HG03060 (cell line): Measurements from ENCODE around the gene ERI3.

ENCODE experiments used
- ATAC-seq: cut with Tn5 transposase; IDR thresholded peaks from one replicate; pipeline ENCODE4 v1.9.1; 2021; ENCODE audit warnings: low read depth, moderate number of reproducible peaks; ENCODE audit not compliant: unreplicated experiment

ERI3 gene

GRCh38 chr1:44239961-44240371 is 115.1 kb downstream of the ERI3 start:
- ATAC-seq, result no peak

GRCh38 chr1:44239331-44239960 is 115.6 kb downstream of the ERI3 start:
- ATAC-seq, result no peak

- no peak for ATAC-seq
Measured at GRCh38 chr1:44238660-44239059, 116.4 kb downstream of the ERI3 start.

- ATAC-seq, result no peak
Measured at GRCh38 chr1:44237721-44238457, 117.2 kb downstream of the ERI3 start.

GRCh38 chr1:44236490-44237272 is 118.4 kb downstream of the ERI3 start:
- no peak for ATAC-seq

- no peak for ATAC-seq
Measured at GRCh38 chr1:44235808-44236207, 119.2 kb downstream of the ERI3 start.

- ATAC-seq, result no peak
Measured at GRCh38 chr1:44233593-44233992, 121.5 kb downstream of the ERI3 start.

GRCh38 chr1:44230796-44231195 is 124.3 kb downstream of the ERI3 start:
- no peak for ATAC-seq

GRCh38 chr1:44229435-44230167 is 125.5 kb downstream of the ERI3 start:
- no peak for ATAC-seq

GRCh38 chr1:44228218-44228617 is 126.8 kb downstream of the ERI3 start:
- no peak for ATAC-seq

GRCh38 chr1:44227211-44227610 is 127.8 kb downstream of the ERI3 start:
- ATAC-seq, result no peak

- ATAC-seq, result no peak
Measured at GRCh38 chr1:44225761-44226160, 129.3 kb downstream of the ERI3 start.

GRCh38 chr1:44223187-44223610 is 131.9 kb downstream of the ERI3 start:
- no peak for ATAC-seq

GRCh38 chr1:44222397-44223186 is 132.5 kb downstream of the ERI3 start:
- no peak for ATAC-seq

GRCh38 chr1:44221769-44222168 is 133.3 kb downstream of the ERI3 start:
- no peak for ATAC-seq

GRCh38 chr1:44220755-44221154 is 134.3 kb downstream of the ERI3 start:
- ATAC-seq, result no peak

- ATAC-seq, result no peak
Measured at GRCh38 chr1:44220001-44220751, 134.9 kb downstream of the ERI3 start.

GRCh38 chr1:44219301-44219626 is 135.8 kb downstream of the ERI3 start:
- ATAC-seq, result no peak

GRCh38 chr1:44218503-44219300 is 136.4 kb downstream of the ERI3 start:
- no peak for ATAC-seq
